ENCODE results near the gene SRMS. TPM values are rescaled to one million over a fixed set of nuclear protein-coding genes. Genes with fewer than 3 reads are reported as not detected.

The SRMS gene
- total RNA-seq, 1 experiment from 2014 or later = 3.2 TPM

DNA sequence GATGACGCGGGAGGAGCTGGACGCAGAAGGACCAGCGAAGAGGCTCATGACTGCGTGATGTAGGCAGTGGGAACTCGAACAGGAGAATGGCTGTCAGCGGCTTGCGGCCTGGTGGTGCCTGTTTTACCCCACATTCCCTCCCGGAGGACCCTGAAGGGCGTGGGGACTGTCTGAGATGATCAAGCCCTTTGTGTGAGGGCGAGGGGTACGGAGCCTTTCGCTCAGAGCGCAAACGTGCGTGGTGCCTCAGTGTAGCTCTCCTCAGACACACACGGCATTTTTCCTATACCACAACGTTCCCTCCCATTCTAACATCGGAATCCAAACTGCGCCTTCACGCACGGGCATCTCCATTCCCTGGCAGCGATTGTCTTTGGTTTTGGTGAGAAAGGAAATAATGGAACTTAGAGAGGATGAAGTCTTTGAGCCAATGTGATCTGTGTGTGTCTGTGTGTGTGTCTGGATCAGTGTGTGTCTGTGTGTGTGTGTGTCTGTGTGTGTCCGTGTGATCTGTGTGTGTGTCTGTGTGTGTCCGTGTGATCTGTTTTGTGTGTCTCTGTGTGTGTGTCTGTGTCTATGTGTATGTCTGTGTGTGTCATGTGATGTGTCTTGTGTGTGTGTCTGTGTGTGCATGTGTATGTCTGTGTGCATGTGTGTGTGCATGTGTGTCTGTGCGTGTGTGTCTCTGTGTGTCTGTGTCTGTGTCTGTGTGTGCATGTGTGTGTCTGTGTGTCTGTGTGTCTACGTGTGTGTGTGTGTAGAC is 15.7 kb downstream of the SRMS start (continued):
- no peak for TF ChIP-seq CEBPB (IDR thresholded peaks at IDR 0.05; ENCODE audit: low read depth)

DNA sequence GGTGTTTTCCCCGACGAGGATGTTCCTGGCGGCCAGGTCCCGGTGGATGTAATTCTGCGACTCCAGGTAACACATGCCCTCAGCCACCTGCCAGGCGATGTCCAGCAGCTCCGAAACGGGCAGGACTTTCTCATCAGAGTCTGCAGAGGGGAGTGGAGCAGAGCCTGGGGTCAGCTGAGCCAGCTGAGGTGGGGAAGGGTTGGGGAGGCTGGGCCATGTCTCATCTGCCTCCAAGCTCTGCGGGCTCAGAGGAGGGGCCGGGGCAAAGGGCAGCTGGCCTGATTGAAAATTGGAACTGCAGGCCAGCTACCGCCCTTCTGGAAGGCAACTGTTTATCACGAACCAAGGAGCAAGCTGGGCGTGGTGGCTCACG is 16.8 kb downstream of the SRMS start:
- BruUV-seq (replicated peaks) = no TSS peak
- DNase-seq (ENCODE audit: low read depth, low spot score) (no peak), ATAC-seq (no peak)
- H3K36me3 ChIP-seq (ENCODE audit: control insufficient read depth in 1 of 2, insufficient read depth in 2 of 2, low read length in 2 of 2) = no peaks in the 10 kb centered on the region
- no peak for TF ChIP-seq SP1 (IDR thresholded peaks at IDR 0.05; ENCODE audit: low read depth)
- no peak for TF ChIP-seq TCF7L2 (IDR thresholded peaks at IDR 0.05; ENCODE audit: borderline replicate concordance, extremely low read depth, insufficient read depth, insufficient read length)
- TF ChIP-seq EGR1 (IDR thresholded peaks at IDR 0.05; ENCODE audit: low read depth) = no peak
- no peak for TF ChIP-seq JUND (IDR thresholded peaks at IDR 0.05)
- no peak for TF ChIP-seq POLR2AphosphoS5 (IDR thresholded peaks at IDR 0.05; ENCODE audit: low read depth, low read length)
- TF ChIP-seq, protein P1, sequence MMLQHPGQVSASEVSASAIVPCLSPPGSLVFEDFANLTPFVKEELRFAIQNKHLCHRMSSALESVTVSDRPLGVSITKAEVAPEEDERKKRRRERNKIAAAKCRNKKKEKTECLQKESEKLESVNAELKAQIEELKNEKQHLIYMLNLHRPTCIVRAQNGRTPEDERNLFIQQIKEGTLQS (IDR thresholded peaks at IDR 0.05) = no peak
- TF ChIP-seq ELF1 (IDR thresholded peaks at IDR 0.05; ENCODE audit: borderline replicate concordance, low read depth) = no peak
- no peak for TF ChIP-seq EZH2 (IDR thresholded peaks at IDR 0.05)
- no peak for TF ChIP-seq CEBPB (IDR thresholded peaks at IDR 0.05; ENCODE audit: low read depth)
- no peak for TF ChIP-seq ZFX (IDR thresholded peaks at IDR 0.05)
- no peak for TF ChIP-seq SIN3A (IDR thresholded peaks at IDR 0.05; ENCODE audit: low read depth)
- TF ChIP-seq POLR2A (IDR thresholded peaks at IDR 0.05; ENCODE audit: borderline replicate concordance, extremely low read depth, insufficient read depth, insufficient read length) = no peak
- no peaks in the 10 kb centered on the region for H3K27me3 ChIP-seq (ENCODE audit: insufficient read depth, low read length)
- H3K9ac ChIP-seq (ENCODE audit: low read length) = no peak overlapping the region
- ChIA-PET RAD21 (ENCODE audit: low non-redundant PET in 1 of 2, low total read pairs in 2 of 2, uncharacterized antibody in 2 of 2, unreplicated experiment in 2 of 2) (interaction anchor here in 1 of 2 experiments (0.6 kb wide), 1 partner anchor 11 kb away, joined by 3 read pairs; no protein-coding TSS in a partner anchor), POLR2A (interaction anchor here (2.4 kb wide), 1 partner anchor 10 kb away, joined by 7 read pairs; the partner anchor contains the start of gene PPDPF), CTCF (interaction anchor here (0.7 to 1.6 kb wide), 2 partner anchors 10 to 449 kb away, joined by 3 read pairs; no protein-coding TSS in a partner anchor)
- no peak overlapping the region for H3K4me3 ChIP-seq (replicated peaks in 1 of 2; ENCODE audit: low read depth in 1 of 2, low read length in 2 of 2)
- no peak overlapping the region for H3K27ac ChIP-seq (ENCODE audit: low read depth, low read length)
- H3K9me3 ChIP-seq (ENCODE audit: control insufficient read depth in 1 of 2, insufficient read depth in 1 of 2, low read depth in 1 of 2, low read length in 2 of 2) = no peaks in the 10 kb centered on the region
- no peak overlapping the region for H3K4me2 ChIP-seq (ENCODE audit: low read length)
- no peaks in the 10 kb centered on the region for H3K9me2 ChIP-seq (ENCODE audit: insufficient read depth)
- no peaks in the 10 kb centered on the region for H3K79me2 ChIP-seq (ENCODE audit: insufficient read depth, low read length)
- intact Hi-C loops (cut with micrococcal nuclease) = loop anchor here (10.0 kb wide), 1 partner anchor 96 kb away; no protein-coding TSS in a partner anchor
- H4K20me1 ChIP-seq (ENCODE audit: insufficient read depth) = no peaks in the 10 kb centered on the region
- H3K4me1 ChIP-seq (ENCODE audit: control insufficient read depth in 1 of 2, insufficient read depth in 2 of 2, low read length in 2 of 2) = peaks cover 18 to 27% of the 10 kb centered on the region in 2 experiments
- H2AFZ ChIP-seq (ENCODE audit: low read depth, low read length, poor library complexity, severe bottlenecking) = no peak overlapping the region
